Purkinje cell (primary cell): ENCODE measurements around the gene RXRA. TPM values are rescaled to one million over a fixed set of nuclear protein-coding genes. Genes with fewer than 3 reads are reported as not detected.

ENCODE experiments used
- polyA plus RNA-seq: library from polyadenylated mRNA; unstranded; fragments of >200 nt; fragmentation: Nextera tagmentation; gene quantifications from 2 replicates; pipeline ENCODE4 v1.2.1, GENCODE V29; 2014

The RXRA gene
- polyA plus RNA-seq: 1.1 and 1.7 TPM in 2 replicates

DNA sequence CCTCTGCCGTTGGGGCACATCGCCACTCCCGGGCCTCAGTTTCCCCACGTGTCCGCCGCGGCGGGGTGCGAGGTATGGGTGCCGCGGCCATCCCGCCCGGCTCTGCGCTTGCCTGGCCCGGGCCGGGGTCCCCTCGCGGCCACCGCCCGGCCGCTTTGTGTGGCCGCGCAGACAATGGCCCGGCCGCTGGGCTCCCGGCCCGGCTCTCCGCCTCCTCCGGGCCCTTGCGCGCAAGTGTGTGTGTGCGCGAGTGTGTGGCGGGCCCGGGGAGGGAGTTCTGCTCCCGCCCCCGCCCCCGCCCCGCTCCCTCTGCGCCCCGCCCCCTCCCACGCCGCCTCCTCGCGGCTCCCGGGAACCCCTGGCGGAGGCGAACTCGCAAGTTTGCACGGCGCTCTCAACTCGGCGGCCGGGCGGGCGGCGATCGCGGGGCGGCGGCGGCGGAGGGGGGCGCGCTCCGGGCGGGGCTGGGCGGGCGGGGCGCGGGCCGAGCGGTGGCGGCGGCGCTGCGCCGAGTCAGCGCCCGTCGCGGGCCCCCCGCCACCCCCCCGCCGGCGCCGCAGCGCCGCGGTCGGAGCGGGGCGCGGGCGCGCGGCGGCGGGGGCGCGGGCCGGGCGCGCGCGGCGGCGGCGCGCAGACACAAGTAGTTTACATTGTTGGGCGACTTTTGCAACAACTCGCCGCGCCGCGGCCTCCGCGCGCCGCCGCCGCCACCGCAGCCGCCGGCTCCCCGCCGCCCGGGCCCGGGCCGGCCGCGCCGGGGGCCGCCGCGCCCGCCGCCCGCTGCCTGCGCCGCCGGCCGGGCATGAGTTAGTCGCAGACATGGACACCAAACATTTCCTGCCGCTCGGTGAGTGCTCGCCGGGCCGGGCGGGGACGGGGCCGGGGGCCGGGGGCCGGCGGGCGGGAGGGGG, at the start of gene RXRA:
Gene RXRA, plus strand, starts transcription at position 643 of the 911 bp plus-strand sequence. Its CDS starts 177 bp downstream, at position 820.

Other genes with a start within 250 kb of the RXRA start
- 1.7 TPM in 2 replicates for gene WDR5, start 190.4 kb upstream of the RXRA start, polyA plus RNA-seq
- not detected in 2 replicates for gene RNU6ATAC, start 161.9 kb upstream of the RXRA start, polyA plus RNA-seq